NCI-H187 treated with DMSO at 0.1 percent for 48 hours (cell line): ENCODE measurements around the gene DNAH8.

Experiments
- DNase-seq: peaks from one replicate; lab custom pipeline; 2025; lab: John Stamatoyannopoulos, UW

DNAH8 gene

DNA sequence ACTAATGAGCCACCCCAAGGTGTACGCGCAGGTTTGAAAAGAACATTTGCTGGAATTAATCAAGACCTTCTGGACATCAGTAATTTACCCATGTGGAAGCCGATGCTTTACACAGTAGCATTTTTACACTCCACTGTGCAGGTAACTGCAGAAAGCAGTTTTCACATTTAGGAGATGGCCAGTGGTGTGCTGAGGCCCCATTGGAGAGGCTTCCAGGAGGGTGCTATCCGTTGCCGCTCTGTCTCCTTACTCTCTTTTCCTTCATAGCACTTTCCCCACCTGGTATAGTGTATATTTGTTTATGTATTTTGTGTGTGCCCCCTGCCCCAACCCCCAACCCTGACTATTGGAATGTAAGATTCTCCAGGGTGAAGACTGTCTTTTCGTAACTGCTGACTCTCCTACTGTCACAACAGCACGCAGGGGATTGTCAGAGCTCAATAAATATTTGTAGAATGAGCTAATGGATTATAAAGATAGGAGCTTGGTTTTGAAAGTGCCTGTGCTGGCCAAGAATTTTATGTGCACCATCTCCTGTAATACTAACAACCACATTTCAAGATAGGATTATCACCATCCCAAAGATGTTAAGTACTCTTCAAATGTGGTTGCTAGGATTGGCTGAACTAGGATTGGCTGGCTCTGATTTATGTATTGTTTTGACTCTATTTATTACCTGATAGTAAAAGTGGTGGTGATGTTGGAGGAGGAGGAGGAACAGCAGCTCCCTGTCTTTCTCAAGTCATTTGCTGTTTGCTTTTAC, 259.5 kb downstream of the DNAH8 start:
- DNase-seq = no peak

- no peak for DNase-seq
Measured at GRCh38 chr6:38975621-38976049, 260.5 kb downstream of the DNAH8 start.

- no peak for DNase-seq
Measured at GRCh38 chr6:38976051-38976450, 260.9 kb downstream of the DNAH8 start.

GRCh38 chr6:38976801-38977500, 261.8 kb downstream of the DNAH8 start:
- DNase-seq = no peak

DNA sequence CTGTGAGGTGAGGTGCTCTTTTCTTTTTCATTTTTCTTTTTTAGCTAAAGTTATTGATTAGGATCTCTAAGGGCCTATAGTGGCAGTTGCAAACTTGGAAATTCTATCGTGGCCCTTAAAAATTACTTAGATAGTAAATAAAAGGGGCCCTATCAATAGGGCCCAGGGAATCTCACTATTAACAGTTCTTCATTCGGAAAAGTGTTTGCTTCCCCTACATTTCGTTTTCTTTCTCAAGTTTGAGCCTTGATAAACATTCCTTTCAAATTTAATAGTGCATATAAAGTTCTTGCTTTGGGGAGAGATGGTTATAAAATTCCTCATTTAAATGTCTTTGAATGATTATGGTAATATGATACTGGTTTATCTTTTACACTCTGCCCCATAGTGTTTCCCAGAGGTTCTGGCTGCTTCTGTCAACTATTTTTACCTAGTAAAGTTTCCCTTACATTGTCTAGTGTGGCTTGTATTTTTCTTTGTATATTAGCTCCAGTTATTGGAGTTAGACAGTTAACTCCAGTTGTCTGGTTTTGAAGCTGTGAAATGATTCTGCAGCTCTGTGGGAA, 263.1 kb downstream of the DNAH8 start:
- DNase-seq = no peak

GRCh38 chr6:38982470-38982869, 267.4 kb downstream of the DNAH8 start:
- no peak for DNase-seq

GRCh38 chr6:38984723-38985122, 269.6 kb downstream of the DNAH8 start:
- no peak for DNase-seq

DNA sequence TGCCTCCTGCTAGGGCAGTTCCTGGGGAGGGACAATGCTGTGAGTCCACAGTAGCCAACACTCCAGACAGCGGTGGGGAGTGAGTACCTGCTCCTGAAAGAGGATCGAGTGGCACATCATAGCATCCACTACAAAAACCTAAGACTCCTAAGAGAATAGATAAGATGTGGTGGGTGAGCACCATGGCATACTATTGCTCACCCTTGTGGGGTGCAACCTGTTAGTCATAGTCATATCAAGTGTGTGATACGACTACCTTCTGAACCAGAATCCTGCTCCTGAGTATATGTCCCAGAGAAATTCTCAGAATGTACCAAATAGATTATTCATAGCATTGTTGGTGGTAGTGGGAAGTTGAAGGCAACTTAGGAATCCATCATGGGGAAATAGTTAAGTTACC, 270.7 kb downstream of the DNAH8 start:
- no peak for DNase-seq

DNA sequence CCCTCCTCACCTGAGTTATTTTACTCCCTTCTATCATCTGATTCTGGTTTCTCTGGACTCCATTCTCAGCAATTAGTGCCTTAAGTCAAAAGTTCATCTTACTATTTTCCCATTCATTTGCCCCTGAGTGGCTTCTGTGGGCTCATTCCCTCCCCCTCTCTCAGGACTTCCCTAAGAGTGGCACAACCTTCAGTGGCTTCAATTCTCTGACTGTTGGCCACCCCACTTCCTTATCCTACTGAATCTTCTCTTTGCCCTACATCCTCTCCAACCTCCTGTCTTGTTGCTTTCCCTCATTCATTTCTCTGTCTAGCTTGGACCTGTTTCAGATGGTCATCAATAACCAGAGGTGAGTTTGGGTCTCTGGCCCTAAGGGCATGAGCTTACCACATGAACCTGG, 272.4 kb downstream of the DNAH8 start:
- DNase-seq = no peak

- no peak for DNase-seq
Measured at GRCh38 chr6:38988736-38989449, 273.8 kb downstream of the DNAH8 start.

DNA sequence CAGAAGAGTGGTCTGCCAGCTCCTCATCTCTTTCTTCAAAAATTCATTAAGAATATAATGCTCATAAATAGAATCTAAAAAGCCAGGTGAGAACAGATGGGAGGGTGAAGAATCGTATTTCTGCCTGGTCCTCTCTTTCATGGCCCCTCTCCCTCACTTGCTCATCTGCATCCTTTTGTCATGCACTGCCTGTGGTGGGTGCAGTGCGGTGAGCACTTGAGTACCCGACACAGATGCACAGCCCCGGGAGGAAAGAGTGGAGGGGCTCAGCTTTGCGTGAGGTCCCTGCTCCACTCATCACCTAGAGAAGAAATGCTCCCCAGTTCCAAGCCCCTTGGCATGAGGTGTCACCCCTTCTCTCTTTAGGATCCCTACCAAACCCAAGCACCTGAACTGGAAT, 275.4 kb downstream of the DNAH8 start:
- no peak for DNase-seq

GRCh38 chr6:38996676-38997075, 281.6 kb downstream of the DNAH8 start:
- no peak for DNase-seq

DNA sequence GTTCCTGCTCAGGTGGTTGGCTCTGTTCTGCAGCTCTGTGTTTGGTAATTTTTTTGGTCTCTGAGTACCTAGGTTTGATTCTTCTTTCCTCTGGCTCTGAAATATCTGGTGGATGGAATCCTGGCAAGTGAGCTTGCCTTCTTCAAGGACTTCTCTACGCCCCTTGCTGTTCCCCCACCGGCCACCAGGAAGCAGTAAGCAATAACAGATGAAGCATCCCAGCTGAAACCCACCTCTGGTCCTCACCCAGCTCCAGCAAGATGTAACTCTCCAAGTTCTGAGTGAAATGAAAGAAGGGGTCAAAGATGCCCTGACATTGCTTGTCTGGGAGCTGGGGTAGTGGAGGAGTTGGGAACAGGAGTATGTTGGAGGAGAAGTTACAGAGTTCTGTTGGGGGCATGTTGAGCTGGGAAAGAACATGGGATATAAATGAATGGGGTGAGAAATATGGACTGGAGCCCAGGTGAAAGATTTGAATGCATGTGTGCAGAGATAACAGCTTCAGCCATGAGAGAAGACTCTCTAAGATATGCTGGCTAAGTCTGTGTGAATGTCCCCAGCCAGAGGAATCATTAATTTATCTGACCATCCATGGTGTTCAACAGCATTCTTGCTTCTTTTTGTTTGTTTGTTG, 282.1 kb downstream of the DNAH8 start:
- no peak for DNase-seq

GRCh38 chr6:39003072-39003471, 288.0 kb downstream of the DNAH8 start:
- DNase-seq = no peak

DNA sequence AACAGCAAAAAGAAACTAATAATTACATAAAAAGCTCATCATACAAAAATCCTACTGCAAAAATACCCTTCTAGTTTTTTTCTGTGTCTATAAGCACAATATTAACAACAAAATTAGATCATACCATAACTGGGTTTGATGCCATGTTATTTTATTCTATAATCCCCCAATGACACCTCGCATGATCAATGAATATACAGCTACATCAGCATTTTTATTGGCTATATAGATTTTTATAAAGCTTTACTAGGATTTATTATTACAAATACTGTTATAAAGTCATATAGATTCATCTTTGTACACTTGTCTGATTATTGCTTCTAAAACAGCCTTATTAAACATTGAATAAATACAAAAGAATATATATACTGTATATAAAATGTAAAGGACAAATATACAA, 288.4 kb downstream of the DNAH8 start:
- DNase-seq = no peak

- no peak for DNase-seq
Measured at GRCh38 chr6:39004801-39005200, 289.7 kb downstream of the DNAH8 start.

- DNase-seq = no peak
Measured at GRCh38 chr6:39005774-39006173, 290.7 kb downstream of the DNAH8 start.

DNA sequence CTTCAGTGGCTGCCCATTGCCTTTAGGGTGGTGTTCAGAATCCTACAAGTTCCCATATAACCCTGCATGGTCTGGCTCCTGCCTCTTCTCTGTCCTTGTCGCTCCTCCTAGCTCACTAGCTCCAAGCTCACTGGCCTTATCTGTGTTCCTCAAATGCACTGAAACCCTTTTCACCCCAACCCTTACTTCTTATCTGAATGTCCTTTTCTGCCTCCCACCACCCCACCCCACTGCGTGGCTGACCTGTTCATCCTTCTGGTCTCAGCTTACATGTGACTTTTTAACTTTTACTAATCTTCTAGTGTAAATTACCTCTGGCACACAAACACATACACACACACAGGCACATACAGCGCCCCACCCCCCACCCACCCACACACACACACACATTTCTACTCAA, 292.5 kb downstream of the DNAH8 start:
- DNase-seq = no peak

DNA sequence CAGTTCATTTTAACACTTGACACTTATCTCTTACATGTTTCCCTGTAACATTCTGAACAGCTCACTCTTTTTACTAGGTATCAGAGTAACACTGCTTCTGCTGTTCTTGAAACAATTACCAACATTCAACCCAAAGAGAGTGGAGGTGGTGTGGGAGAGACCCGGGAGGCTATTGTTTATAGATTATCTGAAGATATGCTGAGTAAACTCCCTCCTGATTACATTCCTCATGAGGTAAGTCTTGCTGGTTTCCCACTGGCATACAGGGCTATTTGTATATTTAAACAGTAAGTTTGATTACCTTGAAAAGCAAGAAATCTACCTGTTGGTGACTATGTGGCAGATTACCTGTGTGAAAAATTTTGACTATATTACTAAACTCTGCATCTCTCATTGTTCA, 293.6 kb downstream of the DNAH8 start:
- DNase-seq = no peak

DNA sequence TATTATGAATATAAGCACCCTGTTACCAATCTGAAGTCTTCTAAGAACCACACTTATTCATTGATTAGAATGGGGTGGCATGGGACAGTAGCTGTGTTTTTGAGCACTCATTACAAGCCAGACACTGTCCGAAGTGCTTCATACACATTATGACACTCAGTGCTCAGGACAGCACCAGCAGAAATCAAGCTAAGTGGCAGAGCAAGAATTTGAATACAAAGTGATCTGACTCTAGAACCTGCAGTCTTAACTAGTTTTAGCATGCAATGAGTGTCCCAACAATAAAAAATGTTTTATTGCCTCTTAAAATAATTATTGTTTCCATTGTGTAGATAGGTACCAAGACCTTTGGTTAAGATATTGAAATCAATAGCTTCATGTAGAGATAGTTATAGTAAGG, 294.4 kb downstream of the DNAH8 start:
- no peak for DNase-seq

DNA sequence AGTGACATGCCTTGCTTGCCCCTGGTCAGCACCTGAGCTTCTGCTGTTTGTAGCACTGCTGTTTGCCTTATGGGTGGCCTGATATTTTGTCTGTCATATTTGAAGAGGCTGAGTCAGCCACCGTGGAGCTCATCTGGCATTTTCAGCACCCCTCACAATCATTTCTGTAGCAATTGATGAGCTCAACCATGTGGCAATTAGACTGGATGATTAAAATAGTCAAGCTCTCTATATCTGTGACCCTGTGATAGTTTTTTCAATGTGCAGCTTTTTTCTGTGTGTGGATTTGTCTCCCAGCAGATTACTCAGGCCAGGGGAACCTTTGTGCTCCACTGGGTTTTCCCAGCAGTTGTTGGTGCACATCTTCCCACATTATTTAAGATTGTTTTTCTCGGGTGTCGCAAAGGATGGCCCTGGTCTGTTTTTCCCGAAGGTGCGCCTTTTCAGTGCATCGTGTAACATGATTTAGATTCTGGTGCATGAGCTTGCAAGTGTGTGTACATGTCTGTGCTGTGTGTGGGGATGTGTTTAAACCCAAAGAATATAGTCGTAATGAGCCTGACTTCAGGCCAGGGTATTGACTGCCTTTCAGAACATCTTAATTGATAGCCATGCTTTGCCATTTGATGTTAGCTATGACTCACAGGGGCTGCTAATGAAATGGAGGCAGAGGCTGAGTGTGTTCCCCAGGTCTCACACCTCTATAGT, 301.9 kb downstream of the DNAH8 start:
- no peak for DNase-seq

GRCh38 chr6:39017547-39017880, 302.4 kb downstream of the DNAH8 start:
- no peak for DNase-seq
